GM12891 (cell line): ENCODE results near the gene FIG4.
"Not testable (repeated sequence)": the region's sequence is repeated elsewhere in the genome, so short reads cannot be mapped to it uniquely, and the experiment has no call there.

Experiments
- DNase-seq: peaks from one replicate; pipeline ENCODE4 v3.0.0; 2011; ENCODE audit warnings: low spot score; ENCODE audit not compliant: insufficient read length
- FAIRE-seq: peaks from 2 replicates; lab custom pipeline; 2011; peaks lifted over from hg19 to GRCh38; lab: Jason Lieb, UNC
- PAX5 ChIP-seq: IDR thresholded peaks from 2 replicates; pipeline ENCODE4 v1.6.1; 2011; ENCODE audit warnings: low read length, moderate library complexity, mild to moderate bottlenecking; ENCODE audit not compliant: insufficient read depth, severe bottlenecking
- POLR2A ChIP-seq: IDR thresholded peaks from 2 replicates; pipeline ENCODE4 v1.6.1; 2011; ENCODE audit warnings: low read depth, low read length, control low read depth
- POLR2AphosphoS5 ChIP-seq: IDR thresholded peaks from 2 replicates; pipeline ENCODE4 v1.6.1; 2011; ENCODE audit warnings: low read depth, low read length, control low read depth
- POU2F2 ChIP-seq: IDR thresholded peaks from 2 replicates; pipeline ENCODE4 v1.6.1; 2011; ENCODE audit warnings: low read depth, mild to moderate bottlenecking, control low read depth, low read length, moderate library complexity
- SPI1 ChIP-seq: IDR thresholded peaks from 2 replicates; pipeline ENCODE4 v1.6.1; 2011; ENCODE audit warnings: low read depth, low read length, control low read depth
- TAF1 ChIP-seq: IDR thresholded peaks from 2 replicates; pipeline ENCODE4 v1.6.1; 2011; ENCODE audit warnings: low read depth, low read length, control low read depth

Gene FIG4

DNA sequence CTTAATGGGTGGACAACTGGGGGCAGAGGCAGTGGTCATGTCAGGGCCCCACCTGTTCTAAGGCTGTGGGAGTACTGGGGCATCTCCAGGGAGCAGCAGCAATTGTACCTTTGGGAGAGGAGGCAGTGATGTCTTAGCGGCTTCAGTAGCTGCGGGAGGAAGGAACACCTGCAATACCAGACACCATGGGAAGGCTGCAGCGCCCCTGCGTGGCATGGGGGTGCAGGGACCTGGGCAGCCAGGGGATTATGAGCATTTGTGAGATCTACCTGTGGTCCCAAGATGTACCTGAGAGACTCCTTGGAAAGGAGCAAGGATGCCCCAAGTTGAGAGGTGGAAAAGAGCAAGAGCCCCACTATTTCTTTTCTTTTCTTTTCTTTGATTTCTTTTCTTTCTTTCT, 174.9 kb downstream of the FIG4 start:
- TF ChIP-seq POLR2AphosphoS5 = no peak
- TF ChIP-seq PAX5 = no peak
- TF ChIP-seq POLR2A = no peak
- TF ChIP-seq SPI1 = no peak
- no peak for TF ChIP-seq POU2F2
- TF ChIP-seq TAF1 = no peak
- FAIRE-seq (no peak), DNase-seq (no peak)

DNA sequence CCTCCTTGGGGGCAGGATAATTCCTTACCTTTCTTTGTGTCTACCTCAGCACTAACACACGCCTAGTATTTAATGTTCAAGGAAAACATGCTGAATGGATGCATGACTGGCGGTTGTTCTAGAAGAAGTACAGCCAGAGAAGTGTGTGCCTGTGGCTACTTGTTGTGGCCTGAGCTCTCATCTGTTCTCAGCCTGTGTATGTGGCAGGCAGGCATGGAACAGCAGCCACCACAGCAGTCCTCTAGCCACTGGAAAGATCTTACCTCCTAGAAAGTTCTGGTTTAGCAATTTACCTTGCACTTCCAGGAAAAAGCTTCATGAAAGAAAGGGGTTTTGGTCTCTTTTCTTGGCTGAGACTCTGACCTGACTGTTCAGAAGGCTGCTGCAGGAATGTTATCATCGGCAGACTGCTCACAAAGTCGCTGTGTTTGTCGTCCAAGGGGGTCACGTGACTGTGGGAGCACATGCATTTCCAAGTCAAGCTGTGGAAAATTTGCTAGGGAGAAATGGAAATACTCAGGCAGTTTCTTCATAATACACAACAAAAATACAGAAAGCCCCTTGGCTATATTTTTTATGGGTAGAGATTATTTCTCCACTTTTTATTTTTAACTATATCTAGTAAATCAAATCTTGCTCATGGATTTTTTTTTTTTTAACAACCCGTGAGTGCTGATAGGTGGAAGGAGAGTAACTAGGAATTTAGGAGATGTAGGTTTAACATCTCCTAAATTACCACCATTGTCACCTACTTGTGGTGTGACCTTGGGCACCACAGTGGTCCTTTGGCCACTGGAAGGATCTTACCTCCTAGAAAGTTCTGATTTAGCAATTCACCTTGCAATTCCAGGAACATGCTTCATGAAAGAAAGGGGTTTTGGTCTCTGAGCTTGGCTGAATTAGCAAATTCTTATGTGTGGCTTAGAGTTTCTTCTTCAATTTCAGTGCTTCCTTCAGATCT, 176.2 kb downstream of the FIG4 start:
- DNase-seq (no peak), FAIRE-seq (no peak)
- no peak for TF ChIP-seq POLR2A
- no peak for TF ChIP-seq POLR2AphosphoS5
- TF ChIP-seq TAF1 = no peak
- no peak for TF ChIP-seq POU2F2
- no peak for TF ChIP-seq PAX5
- TF ChIP-seq SPI1 = no peak

DNA sequence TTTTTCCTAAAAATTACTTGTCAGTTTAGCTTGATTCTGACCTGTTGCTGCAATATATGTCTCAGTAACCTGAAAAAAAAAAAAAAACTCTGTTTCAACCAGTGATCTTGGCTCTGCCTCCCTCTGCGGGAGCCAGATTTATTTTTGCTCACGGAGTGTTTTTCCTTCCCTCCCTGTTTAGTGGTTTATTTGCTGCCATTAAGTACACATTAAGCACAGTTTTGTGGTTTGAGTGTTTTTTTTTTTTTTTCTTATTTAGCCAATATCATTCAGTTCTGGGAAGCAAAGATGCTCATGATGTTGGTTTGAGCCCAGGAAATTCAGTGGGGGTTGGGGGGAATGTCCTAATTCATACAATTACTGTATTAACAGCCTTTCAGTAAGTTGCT, 176.9 kb downstream of the FIG4 start:
- DNase-seq (no peak), FAIRE-seq (no peak)
- no peak for TF ChIP-seq TAF1
- no peak for TF ChIP-seq SPI1
- no peak for TF ChIP-seq POU2F2
- TF ChIP-seq PAX5 = no peak
- TF ChIP-seq POLR2AphosphoS5 = no peak
- TF ChIP-seq POLR2A = no peak

GRCh38 chr6:109869398-109870088, 178.4 kb downstream of the FIG4 start:
- FAIRE-seq, DNase-seq: not testable (repeated sequence)

DNA sequence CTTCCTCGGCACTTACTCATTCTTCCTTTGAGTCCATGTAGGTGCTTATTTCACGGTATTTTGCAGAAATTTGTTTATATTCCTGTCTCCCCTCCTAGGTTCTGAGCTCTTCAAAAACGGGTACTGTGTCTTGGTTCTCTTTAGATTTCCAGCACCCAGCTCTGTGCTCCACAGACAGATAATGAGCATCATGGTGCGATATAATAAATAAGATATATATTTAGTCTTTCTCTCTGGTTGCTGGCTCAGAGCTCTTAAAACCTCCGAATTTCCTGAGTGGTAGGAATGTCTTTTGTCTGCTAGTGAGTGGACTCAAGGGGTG, 179.0 kb downstream of the FIG4 start:
- DNase-seq = no peak
- no peak for FAIRE-seq
- no peak for TF ChIP-seq POLR2AphosphoS5
- TF ChIP-seq PAX5 = no peak
- TF ChIP-seq POU2F2 = no peak
- TF ChIP-seq POLR2A = no peak
- no peak for TF ChIP-seq TAF1
- TF ChIP-seq SPI1 = no peak

DNA sequence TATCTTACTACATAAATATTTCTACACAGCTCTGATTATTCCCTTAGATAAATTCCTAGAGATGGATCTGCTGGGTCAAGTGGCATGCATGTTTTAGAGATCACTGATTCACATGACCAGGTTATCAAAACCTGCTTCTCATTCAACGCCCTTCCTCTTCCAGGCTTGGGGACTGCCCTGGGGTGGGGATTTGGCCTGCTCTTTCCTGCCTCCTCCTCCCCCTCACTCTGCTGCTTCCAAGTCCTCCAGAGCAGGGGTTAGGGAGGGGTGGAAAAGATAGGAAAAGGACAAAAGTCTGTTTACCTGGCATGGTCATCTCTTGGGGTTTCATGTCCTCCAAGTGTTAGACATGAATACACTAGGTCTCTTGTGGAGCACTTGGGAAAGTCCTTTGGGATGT, 181.5 kb downstream of the FIG4 start:
- DNase-seq (no peak), FAIRE-seq (no peak)
- TF ChIP-seq POLR2A (no peak), POLR2AphosphoS5 (no peak), TAF1 (no peak)

GRCh38 chr6:109872968-109873545, 182.0 kb downstream of the FIG4 start:
- TF ChIP-seq SPI1 = peak; percentile 41; the same call in 1 of the 2 replicates
- TF ChIP-seq PAX5 = no peak
- DNase-seq (no peak), FAIRE-seq (no peak)

- FAIRE-seq = no peak
These were observed 183.0 kb downstream of the FIG4 start for GRCh38 chr6:109874086-109874485.

DNA sequence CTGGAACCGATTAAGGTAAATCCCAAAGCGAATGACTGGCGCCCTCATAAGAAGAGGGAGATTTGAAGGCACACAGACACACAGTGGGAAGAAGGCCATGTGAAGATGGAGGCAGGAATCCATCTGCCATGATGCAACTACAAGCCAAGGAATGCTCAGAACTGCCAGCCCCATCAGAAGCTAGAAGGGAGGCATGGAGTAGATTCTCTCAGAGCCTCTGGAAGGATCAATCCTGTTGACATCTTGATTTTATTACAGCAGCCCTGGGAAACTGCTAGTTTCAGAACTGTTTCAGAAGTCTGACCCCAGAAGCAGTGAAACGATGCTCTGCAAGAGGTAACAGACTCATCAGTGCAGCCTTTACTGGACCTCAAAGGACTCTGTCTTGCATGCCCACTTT, 183.5 kb downstream of the FIG4 start:
- FAIRE-seq = no peak
- no peak for TF ChIP-seq SPI1
- no peak for TF ChIP-seq POU2F2
- no peak for TF ChIP-seq TAF1
- TF ChIP-seq POLR2AphosphoS5 = no peak
- no peak for TF ChIP-seq PAX5
- TF ChIP-seq POLR2A = no peak

More at GRCh38 chr6:109874086-109874485, 183.0 kb downstream of the FIG4 start:
- TF ChIP-seq POLR2A (no peak), POLR2AphosphoS5 (no peak), TAF1 (no peak), PAX5 (no peak), SPI1 (no peak)
- no peak for DNase-seq

More for the DNA sequence above, 183.5 kb downstream of the FIG4 start:
- no peak for DNase-seq
